GM12892 (cell line): ENCODE data around the gene ZDHHC3.

Experiments
- DNase-seq: peaks from one replicate; pipeline ENCODE4 v3.0.0; 2011; ENCODE audit not compliant: insufficient read length
- FAIRE-seq: peaks from 2 replicates; lab custom pipeline; 2011; peaks lifted over from hg19 to GRCh38; lab: Jason Lieb, UNC
- POLR2A ChIP-seq: IDR thresholded peaks from 2 replicates; pipeline ENCODE4 v1.6.1; 2011; ENCODE audit warnings: low read depth, low read length, control low read depth
- POLR2AphosphoS5 ChIP-seq: IDR thresholded peaks from 2 replicates; pipeline ENCODE4 v1.6.1; 2011; ENCODE audit warnings: low read depth, low read length, control low read depth
- TAF1 ChIP-seq: IDR thresholded peaks from 2 replicates; pipeline ENCODE4 v1.6.1; 2011; ENCODE audit warnings: low read depth, mild to moderate bottlenecking, control low read depth, low read length, borderline replicate concordance

Gene ZDHHC3

GRCh38 chr3:44883999-44884431 is 92.0 kb downstream of the ZDHHC3 start:
- FAIRE-seq (no peak), DNase-seq (no peak)
- no peak for TF ChIP-seq POLR2AphosphoS5
- no peak for TF ChIP-seq POLR2A
- TF ChIP-seq TAF1, result no peak

- no peak for DNase-seq
- TF ChIP-seq POLR2A, result no peak
These were observed 92.6 kb downstream of the ZDHHC3 start for GRCh38 chr3:44883213-44883955.

GRCh38 chr3:44880284-44880683 is 95.7 kb downstream of the ZDHHC3 start:
- FAIRE-seq (no peak), DNase-seq (no peak)
- TF ChIP-seq POLR2AphosphoS5 (no peak), TAF1 (no peak), POLR2A (no peak)

More at GRCh38 chr3:44883213-44883955, 92.6 kb downstream of the ZDHHC3 start:
- no peak for FAIRE-seq

GRCh38 chr3:44877333-44877732 is 98.6 kb downstream of the ZDHHC3 start:
- no peak for FAIRE-seq
- TF ChIP-seq POLR2AphosphoS5, result no peak
- TF ChIP-seq POLR2A, result no peak
- no peak for TF ChIP-seq TAF1
- no peak for DNase-seq

GRCh38 chr3:44875596-44875995 is 100.4 kb downstream of the ZDHHC3 start:
- TF ChIP-seq TAF1 (no peak), POLR2AphosphoS5 (no peak), POLR2A (no peak)
- no peak for FAIRE-seq
- no peak for DNase-seq
